Testis (tissue), 3 donors: ENCODE measurements around the gene TBC1D22A. TPM values are rescaled to one million over a fixed set of nuclear protein-coding genes. Genes with fewer than 3 reads are reported as not detected.

Source experiments
- DNase-seq: peaks from one replicate; pipeline ENCODE4 v3.0.0-alpha.2; 2019
- H3K27ac ChIP-seq, 2 donors: fragments of 200-600 bp; sonication (generic); one replicate each; pipeline ENCODE4 v1.5.1; 2019
- H3K27me3 ChIP-seq: fragments of 200-600 bp; sonication (generic); one replicate; pipeline ENCODE4 v1.5.1; 2019
- H3K36me3 ChIP-seq: fragments of 200-600 bp; sonication (generic); one replicate; pipeline ENCODE4 v1.5.1; 2017; ENCODE audit warnings: low read depth; ENCODE audit errors: missing control alignments
- H3K4me1 ChIP-seq: fragments of 200-600 bp; sonication (generic); one replicate; pipeline ENCODE4 v1.5.1; 2019
- H3K4me3 ChIP-seq, 2 donors: fragments of 200-600 bp; sonication (generic); one replicate each; pipeline ENCODE4 v1.5.1; 2017 to 2019
- H3K9me3 ChIP-seq: fragments of 200-600 bp; sonication (generic); one replicate; pipeline ENCODE4 v1.5.1; 2017
- POLR2A ChIP-seq: fragments of 450-650 bp; IDR thresholded peaks from one replicate; pipeline ENCODE4 v1.6.1; 2017; ENCODE audit warnings: antibody characterized with exemption, mild to moderate bottlenecking, moderate library complexity
- WGBS, 2 donors: methylation state at CpG; one replicate each; pipeline ENCODE4 v1.1.5; 2018; 5-methylcytosine and 5-hydroxymethylcytosine counted together
- intact Hi-C: fragments of 100-400 bp; cut with DNase I; formaldehyde crosslinking; loops from one replicate; pipeline ENCODE4 v1.15.1; 2023; ENCODE audit warnings: low total_unique reads
- polyA plus RNA-seq: library from polyadenylated mRNA; stranded (reverse); fragments of 350-450 nt; fragmentation: Illumina TruSeq; extraction: RNeasy Lipid Tissue Mini Kit (QIAGEN cat#74804); gene quantifications from one replicate; pipeline ENCODE4 v1.2.3, GENCODE V29; 2014; ENCODE audit warnings: low read depth, low replicate concordance; ENCODE audit not compliant: insufficient read depth
- total RNA-seq, 2 donors: library from RNA; depleted of rRNA; stranded (reverse); fragments of >200 nt; gene quantifications; one replicate each; pipeline ENCODE4 v1.2.3, GENCODE V29; 2016
- TF ChIP-seq, protein P1 (sequence below), 3 experiments: fragments of 450-650 bp in 2 of 3; fragments of 200-600 bp in 1 of 3; sonication (generic) in 1 of 3; IDR thresholded peaks; one replicate each; pipeline ENCODE4 v1.5.1; 2016 to 2019; ENCODE audit warnings: antibody characterized with exemption in 3 of 3, mild to moderate bottlenecking in 2 of 3, moderate library complexity in 1 of 3

Gene TBC1D22A
- total and polyA plus RNA-seq, 3 donors from 2014 or later: 16.6 to 32.8 (median 28.5) TPM

DNA sequence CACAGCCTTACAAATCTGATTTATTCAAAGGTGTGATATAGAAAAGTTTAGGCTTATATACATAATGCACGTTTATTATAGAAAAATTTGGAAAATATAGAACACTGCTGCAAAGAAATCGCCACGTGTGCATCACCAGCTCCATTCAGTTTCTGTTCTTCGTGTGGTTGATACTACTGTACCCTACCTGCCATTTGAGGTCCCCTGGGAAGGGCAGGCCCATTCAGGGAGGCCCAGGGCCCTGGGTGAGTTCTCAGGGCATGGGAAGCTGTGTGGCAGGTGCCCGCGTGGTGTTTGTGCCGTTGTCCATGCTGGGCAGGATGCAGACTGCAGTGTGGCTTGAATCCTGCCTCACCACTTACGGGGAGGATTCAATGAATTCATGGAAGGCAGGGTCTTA, 60.8 kb downstream of the TBC1D22A start:
- Histone ChIP-seq H3K27ac (no peak overlapping the region), H3K36me3 (no peaks in the 10 kb centered on the region), H3K4me1 (no peaks in the 10 kb centered on the region), H3K9me3 (no peaks in the 10 kb centered on the region), H3K4me3 (no peak overlapping the region), H3K27me3 (no peaks in the 10 kb centered on the region)
- 89 to 96% methylated on average over 8 of the region's 8 CpGs for WGBS, 2 donors
- no peak for TF ChIP-seq POLR2A
- TF ChIP-seq, protein P1, sequence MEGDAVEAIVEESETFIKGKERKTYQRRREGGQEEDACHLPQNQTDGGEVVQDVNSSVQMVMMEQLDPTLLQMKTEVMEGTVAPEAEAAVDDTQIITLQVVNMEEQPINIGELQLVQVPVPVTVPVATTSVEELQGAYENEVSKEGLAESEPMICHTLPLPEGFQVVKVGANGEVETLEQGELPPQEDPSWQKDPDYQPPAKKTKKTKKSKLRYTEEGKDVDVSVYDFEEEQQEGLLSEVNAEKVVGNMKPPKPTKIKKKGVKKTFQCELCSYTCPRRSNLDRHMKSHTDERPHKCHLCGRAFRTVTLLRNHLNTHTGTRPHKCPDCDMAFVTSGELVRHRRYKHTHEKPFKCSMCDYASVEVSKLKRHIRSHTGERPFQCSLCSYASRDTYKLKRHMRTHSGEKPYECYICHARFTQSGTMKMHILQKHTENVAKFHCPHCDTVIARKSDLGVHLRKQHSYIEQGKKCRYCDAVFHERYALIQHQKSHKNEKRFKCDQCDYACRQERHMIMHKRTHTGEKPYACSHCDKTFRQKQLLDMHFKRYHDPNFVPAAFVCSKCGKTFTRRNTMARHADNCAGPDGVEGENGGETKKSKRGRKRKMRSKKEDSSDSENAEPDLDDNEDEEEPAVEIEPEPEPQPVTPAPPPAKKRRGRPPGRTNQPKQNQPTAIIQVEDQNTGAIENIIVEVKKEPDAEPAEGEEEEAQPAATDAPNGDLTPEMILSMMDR (IDR thresholded peaks at IDR 0.05): no peak
- intact Hi-C loops: no loop called here
- no peak for DNase-seq

DNA sequence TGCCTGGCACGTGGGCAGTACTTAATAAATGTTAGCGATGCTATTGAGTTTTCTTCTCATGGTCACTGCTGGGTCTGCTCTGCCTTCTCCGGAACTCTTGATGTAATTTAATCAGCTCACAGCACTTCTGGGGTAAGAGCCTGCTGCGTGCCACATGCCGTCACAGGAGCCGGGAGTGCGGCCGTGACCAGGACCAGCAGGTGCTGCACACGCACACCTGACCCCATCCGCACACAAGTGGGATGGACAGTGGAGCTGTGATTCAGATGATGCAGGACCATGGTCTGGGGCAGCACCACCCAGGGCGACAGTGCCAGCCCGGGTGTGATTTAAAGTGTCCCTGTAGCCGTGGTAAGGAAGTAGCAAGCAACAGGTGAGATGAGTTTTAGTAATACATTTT, 61.2 kb downstream of the TBC1D22A start:
- intact Hi-C loops: no loop called here
- Histone ChIP-seq H3K4me1 (no peaks in the 10 kb centered on the region), H3K4me3 (no peak overlapping the region), H3K27me3 (no peaks in the 10 kb centered on the region), H3K9me3 (no peaks in the 10 kb centered on the region), H3K36me3 (no peaks in the 10 kb centered on the region), H3K27ac (no peak overlapping the region)
- no peak for TF ChIP-seq POLR2A
- TF ChIP-seq, protein P1 (IDR thresholded peaks at IDR 0.05): no peak
- DNase-seq: no peak
- WGBS, 2 donors: 97% methylated on average over 13 of the region's 13 CpGs

DNA sequence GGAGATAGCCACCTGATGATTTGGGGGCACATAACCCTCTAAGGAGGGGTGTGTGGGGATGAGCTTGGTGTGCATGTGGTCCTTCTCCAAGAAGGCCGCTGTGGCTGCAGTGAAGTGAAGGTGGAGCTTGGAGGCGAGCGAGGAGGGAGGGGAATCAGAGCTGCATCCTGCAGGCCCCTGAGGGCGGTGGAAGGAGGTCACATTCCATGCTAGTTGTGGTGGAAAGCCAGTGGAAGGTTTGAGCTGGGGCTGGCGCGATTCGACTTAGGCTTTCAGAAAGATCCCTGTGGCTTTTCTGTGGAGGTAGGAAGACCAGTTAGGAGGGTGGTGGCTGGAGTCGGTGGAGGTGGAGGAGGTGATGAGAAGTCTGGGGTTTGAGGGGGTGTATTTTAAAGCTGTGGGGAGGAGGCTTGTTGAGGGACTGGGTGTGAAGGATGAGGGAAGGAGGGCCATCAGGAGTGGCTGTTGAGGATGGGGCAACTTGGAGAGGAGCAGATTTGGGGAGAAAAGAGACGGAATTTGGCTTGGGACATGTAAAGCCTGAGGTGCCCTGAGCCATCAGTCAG, 62.0 kb downstream of the TBC1D22A start:
- no peaks in the 10 kb centered on the region for H3K9me3 ChIP-seq
- no peaks in the 10 kb centered on the region for H3K36me3 ChIP-seq
- H3K4me3 ChIP-seq: no peak overlapping the region
- H3K27ac ChIP-seq: no peak overlapping the region
- no peak for DNase-seq
- peaks cover 5% of the 10 kb centered on the region for H3K4me1 ChIP-seq
- 93% methylated on average over 9 of the region's 9 CpGs for WGBS, 2 donors
- no peak for TF ChIP-seq POLR2A
- TF ChIP-seq, protein P1 (IDR thresholded peaks at IDR 0.05): no peak
- no peaks in the 10 kb centered on the region for H3K27me3 ChIP-seq
- intact Hi-C loops: no loop called here

DNA sequence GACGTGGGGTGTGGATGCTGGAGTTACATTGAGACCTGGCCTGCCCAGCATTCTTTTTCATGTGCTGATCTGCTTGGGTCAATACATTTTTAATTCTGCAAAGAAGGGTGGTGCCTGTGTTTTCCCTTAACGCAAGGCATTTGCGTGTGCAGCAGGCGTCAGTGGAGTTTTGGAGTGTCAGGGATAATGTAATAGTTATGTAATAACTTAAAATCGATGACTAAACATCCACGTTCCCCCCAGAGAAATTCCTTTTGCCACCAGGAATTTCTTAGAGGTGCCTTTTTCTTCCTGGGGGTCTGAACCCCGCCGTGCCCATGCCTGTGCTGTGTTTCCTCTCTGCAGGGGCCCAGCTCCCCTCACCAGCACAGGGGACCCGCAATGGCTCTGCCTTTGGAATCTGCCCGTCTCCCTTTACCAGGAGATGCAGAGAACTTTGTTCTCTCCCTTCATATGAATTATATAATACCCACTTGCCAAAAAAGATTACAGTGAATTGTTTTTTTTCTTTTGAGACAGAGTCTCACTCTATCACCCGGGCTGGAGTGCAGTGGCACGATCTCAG, 62.6 kb downstream of the TBC1D22A start:
- peaks cover 11% of the 10 kb centered on the region for H3K4me1 ChIP-seq
- intact Hi-C loops: no loop called here
- H3K27ac ChIP-seq: no peak overlapping the region
- 92 to 96% methylated on average over 12 of the region's 12 CpGs for WGBS, 2 donors
- H3K4me3 ChIP-seq: no peak overlapping the region
- DNase-seq: no peak
- TF ChIP-seq, protein P1 (IDR thresholded peaks at IDR 0.05): no peak
- no peak for TF ChIP-seq POLR2A
- no peaks in the 10 kb centered on the region for H3K36me3 ChIP-seq
- H3K9me3 ChIP-seq: no peaks in the 10 kb centered on the region
- H3K27me3 ChIP-seq: no peaks in the 10 kb centered on the region
